HG03520 (cell line): ENCODE measurements around the gene YBX3.

Experiments used
- ATAC-seq: cut with Tn5 transposase; IDR thresholded peaks from one replicate; pipeline ENCODE4 v1.9.1; 2021; ENCODE audit warnings: mild to moderate bottlenecking, moderate library complexity; ENCODE audit not compliant: unreplicated experiment

YBX3 gene

DNA sequence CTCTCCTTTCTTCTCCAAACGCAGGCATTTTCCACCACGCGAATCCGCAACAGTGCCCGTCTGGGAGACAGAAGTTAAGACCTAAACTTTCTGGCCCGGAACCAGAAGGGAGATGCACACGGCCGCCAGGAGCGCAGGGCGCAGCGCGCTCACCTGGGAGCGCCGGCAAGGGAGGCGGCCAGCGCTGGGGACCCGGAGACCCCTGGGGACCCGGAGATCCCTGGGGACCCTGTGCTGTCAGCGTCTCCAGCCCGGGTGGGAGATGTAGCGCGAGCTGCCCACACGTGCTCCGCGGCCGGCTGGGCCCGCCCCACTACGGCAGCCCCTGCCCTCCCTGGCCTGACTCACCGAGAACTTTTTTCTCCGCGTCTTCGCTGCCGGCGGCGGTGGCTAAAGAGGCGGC is 620 bp downstream of the YBX3 start:
- peak; percentile 33 for ATAC-seq

DNA sequence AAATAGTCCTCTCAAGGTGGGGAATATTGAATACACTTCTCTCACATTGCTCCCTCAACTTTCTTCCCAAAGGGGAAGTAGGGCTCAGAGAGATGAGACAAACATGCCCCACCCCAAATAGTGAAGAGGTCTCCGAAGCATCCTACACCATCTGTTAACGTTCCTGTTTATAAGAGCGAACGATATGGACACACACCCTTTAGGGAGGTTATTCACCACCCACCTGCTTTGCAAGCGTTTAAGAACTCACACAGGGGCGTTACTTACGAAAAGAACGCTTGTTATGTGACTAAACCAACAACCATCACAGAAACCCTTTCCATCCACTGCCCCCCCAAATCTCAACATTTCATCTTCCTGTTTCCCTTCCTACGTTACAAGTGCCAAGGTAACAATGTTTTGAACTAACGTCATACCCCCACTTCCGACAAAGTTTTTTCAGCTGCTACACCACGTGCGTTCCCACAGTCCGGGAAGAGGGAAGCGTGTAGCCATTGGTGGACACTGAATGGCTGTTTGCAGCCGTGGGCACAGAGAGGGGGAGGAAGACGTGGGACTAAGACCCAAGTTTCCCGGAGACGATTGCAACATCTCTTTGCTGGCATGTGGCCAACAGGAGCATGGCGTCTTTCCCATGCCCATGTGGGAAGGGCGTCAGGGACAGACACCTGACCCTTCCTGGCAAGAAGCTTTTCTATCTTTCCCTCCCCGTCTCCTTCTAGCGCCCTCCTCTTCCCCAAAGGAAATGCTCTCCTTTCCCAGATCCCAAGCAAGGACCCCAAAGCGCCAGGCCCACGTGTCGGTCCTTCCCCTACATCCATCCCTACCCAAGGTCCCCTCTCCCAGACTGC is 1.2 kb downstream of the YBX3 start:
- ATAC-seq: peak; percentile 36

DNA sequence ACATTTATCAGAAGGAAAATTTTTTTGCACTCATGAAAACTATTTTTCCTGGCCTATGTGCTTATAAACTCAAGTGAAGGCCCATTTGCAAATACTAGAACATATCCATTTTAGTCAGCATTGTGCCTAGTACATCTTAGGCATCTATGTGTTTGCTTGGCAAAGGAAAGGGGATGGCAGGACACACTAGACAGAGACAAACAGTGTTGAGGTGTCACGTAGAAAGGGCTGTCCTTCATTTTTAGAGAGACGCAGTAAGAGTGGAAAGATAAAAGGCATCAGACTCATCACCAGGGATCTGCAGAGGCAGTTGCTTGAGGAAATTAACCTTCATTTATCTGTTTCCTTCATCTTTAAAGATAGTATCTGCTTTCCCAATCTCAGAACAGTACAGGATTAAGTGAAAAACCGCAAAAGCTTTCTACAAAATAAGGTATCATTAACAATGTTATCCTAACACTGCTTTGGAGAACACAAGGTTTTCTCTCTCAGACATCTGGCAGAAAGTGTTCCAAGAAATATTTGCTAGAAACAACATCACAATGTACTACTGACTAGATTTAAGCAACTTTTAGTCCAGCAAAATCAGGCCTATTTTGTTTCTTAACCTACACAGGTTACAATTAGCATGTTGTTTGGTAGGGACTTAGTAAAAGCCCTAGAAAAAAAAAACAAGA is 2.0 kb downstream of the YBX3 start:
- no peak for ATAC-seq

DNA sequence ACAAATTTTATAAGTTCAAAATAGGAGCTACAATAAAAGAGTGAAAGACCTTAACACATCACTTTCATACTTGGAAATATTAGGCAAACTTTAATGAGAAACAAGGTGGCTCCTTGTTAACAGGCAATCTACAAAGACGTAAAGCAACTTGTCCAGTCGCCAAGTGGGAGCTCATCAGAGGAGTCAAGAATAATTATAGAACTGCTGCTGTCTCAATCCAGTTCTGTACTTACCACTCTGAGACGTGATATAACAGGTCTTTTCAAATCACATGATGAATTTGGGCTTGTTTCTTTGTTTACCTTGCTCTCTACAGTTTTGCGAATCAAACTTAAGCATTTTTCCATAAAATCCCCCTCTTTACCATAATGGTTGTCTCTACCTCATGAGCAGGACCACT is 3.6 kb downstream of the YBX3 start:
- no peak for ATAC-seq

DNA sequence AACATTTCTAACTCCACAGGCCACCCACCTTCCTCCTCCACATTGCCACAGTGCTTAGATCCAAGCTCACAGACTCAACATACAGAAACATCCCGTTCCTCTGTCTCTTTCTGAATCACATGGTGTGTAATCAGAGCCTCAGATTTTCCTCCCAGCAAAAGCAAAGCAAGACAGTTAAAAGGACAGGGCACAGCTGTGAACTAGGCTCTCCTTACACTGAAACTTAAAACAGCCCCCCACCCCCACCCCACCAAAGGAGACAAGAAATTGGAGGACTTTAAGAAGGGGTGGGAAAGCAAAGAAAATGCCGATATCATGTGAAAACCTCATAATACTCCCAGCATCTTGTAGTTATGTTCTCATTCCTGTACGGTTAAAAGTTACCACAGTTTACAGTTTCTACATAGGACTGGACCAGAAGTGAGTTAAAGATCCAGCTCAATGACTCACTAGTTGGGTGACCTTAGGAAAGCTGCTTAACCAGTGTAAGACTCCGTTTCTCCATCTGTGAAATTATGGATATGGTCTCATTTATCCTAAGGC is 4.8 kb downstream of the YBX3 start:
- ATAC-seq: no peak

- ATAC-seq: no peak
Measured at GRCh38 chr12:10717410-10717809, 5.7 kb downstream of the YBX3 start.

GRCh38 chr12:10716704-10717315 is 6.3 kb downstream of the YBX3 start:
- ATAC-seq: no peak

- ATAC-seq: no peak
Measured at GRCh38 chr12:10716277-10716676, 6.8 kb downstream of the YBX3 start.

DNA sequence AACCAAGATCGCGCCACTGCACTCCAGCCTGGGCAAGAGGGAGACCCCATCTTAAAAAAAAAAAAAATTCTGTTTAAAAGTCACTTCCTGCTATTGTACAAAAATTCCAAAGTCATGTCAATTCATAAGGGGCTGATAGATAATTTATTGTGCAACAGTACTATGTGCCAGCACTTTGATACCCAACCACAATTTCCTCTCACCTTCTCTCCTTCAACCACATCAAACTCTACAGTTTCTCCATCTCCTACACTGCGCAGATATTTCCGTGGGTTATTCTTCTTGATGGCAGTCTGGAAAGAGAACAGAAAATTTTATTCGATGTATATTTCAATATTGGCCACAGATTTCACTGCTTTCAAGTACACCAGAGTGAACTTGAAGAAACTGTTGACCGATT is 7.6 kb downstream of the YBX3 start:
- no peak for ATAC-seq

DNA sequence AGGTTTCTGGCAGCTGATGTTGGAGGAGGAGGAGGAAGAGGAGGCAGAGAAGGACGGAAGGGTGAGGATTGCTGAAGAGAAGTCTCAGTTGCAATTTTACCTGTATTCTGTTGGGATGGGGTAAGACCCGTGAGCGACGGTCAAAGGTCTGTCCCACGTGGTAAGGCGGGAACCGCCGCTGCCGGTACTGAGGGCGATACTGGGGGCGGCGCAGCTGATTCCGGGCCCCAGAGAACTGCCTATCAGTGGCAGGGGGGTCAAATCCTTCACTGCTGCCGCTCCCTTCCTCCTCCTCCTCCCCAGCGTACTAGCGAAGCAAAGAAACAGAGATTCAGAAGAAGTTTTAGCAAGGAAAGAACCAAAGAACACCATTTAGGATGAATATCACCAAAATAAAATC is 13.3 kb downstream of the YBX3 start:
- no peak for ATAC-seq

DNA sequence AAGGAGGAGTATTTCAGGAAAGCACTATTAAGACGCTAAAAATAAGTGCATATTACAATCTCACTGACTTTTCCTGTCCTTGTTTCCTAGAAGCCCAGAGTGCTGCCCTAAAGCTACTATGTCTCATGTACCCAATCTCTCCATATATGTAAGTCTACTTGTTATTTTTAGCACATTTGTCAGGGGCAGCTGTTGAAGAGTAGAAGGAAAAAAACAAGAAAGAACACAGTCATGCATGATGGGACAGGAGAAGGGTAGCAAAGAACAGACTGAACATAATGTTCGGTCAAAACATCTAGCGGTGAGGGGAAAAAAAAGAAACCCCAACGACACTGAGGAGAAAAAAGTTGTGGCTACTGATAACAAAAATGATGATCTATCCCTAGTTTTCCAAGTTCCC is 14.3 kb downstream of the YBX3 start:
- ATAC-seq: no peak

GRCh38 chr12:10705655-10706054 is 17.5 kb downstream of the YBX3 start:
- no peak for ATAC-seq

DNA sequence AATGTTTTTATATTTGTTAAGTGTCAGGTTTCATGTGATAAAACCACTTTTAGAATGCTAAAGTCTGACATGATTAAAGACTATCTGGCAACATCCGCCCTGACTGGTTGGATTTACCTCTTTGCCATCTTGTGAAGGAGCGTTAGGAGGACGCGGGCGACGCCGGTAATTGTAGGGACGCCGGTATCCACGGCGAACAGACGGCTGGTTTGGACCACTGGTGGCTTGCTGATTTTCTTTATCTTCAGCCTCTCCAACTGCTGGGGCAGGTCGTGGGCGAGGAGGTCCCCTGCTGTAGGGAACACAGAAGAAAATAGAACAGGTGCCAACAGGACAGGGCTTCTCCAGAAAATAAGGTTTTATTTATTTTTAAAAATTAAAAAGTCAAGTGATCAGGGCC is 21.3 kb downstream of the YBX3 start:
- ATAC-seq: no peak

GRCh38 chr12:10701131-10701681 is 21.9 kb downstream of the YBX3 start:
- ATAC-seq: peak; percentile 71

DNA sequence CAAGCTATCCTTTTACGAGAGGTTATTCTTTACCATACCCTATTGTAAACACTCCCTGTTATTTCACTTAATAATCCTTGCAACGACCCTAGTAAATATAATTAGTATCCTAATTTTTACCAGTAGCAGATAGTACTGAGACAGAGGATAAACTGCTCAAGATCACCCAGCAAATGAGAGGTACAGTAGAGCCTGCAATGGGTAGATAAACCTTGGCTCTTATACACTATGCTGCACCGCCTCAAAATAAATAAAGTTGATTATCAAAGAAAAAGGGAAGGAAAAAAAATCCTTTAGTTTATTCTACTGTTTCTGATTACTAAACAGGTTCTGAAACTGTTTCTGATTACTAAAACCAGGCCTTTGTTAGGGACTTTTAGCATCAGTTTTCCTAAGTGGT is 22.5 kb downstream of the YBX3 start:
- no peak for ATAC-seq

DNA sequence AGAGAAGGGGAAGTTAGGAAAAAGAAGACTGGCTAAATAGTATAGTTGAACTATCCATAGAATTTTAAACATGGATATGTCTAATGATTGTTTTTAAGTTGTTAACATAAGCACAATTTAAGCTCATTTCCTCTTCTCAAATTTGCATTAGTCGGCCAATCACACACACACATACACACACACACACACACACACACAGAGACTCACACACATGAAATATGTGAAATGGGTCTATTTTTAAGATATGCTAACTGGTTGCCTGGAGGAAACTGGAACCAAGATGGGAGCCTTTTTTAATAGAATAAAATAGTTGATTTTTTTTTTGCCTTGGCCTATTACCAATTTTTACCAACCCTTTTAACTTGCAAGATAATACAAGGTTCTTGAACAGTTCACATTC is 25.3 kb downstream of the YBX3 start:
- no peak for ATAC-seq

DNA sequence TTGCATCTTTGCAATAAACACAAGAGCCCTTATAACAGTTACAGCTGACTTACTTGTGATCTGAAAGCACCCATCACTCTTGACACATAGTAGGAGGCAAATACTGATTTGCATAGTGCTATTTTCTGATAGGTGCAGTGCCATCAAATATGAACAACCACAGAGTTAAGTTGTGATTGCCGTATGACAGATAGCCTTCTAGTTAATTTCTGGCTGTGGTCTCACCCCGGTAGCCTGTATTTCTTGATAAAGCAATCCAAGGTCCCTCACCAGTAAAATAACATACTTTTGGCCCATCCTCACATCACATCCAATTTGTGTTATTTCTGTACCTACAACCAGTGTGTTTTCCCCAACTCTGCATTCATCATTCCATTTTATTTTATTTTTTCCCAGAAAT is 26.0 kb downstream of the YBX3 start:
- no peak for ATAC-seq

GRCh38 chr12:10690906-10691305 is 32.2 kb downstream of the YBX3 start:
- no peak for ATAC-seq

- no peak for ATAC-seq
Measured at GRCh38 chr12:10689146-10689545, 34.0 kb downstream of the YBX3 start.

DNA sequence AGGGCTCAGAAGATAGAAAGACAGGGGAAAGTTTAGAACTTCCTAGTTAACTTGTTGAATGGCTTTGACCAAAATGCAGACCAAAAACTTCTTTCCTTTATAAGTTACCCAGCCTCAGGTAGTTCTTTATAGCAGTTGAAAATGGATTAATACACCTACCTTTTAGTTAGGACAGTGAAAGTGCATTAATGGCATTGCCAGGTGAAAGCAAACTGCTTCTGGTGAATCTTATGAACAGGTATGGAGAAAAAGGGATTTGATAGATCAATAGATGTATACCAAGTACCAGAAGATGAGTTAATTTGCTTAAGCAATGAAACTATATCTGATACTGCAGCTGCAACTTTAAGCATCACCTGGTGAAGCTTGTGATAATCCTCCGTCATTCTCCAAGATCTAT is 35.1 kb downstream of the YBX3 start:
- ATAC-seq: no peak

GRCh38 chr12:10673659-10674384 is 49.3 kb downstream of the YBX3 start, which contains the start of gene STYK1:
Gene STYK1, minus strand, starts transcription at chr12:10674052. Its CDS starts 39,434 bp downstream, at chr12:10634618.
- ATAC-seq: peak; percentile 57
